HG02981 (cell line): ENCODE measurements around the gene KLHL29.

Source experiments
- ATAC-seq: cut with Tn5 transposase; IDR thresholded peaks from one replicate; pipeline ENCODE4 v1.9.1; 2021; ENCODE audit warnings: mild to moderate bottlenecking, moderate library complexity; ENCODE audit not compliant: unreplicated experiment

KLHL29 gene

GRCh38 chr2:23686405-23687029, 301.5 kb downstream of the KLHL29 start:
- no peak for ATAC-seq

GRCh38 chr2:23687214-23687613, 302.2 kb downstream of the KLHL29 start:
- ATAC-seq, result no peak

GRCh38 chr2:23687713-23688112, 302.7 kb downstream of the KLHL29 start:
- no peak for ATAC-seq

- ATAC-seq, result no peak
Measured at GRCh38 chr2:23688486-23689130, 303.6 kb downstream of the KLHL29 start.

- no peak for ATAC-seq
Measured at GRCh38 chr2:23689131-23689700, 304.2 kb downstream of the KLHL29 start.

GRCh38 chr2:23689891-23690290, 304.9 kb downstream of the KLHL29 start:
- ATAC-seq, result no peak

- no peak for ATAC-seq
Measured at GRCh38 chr2:23690421-23691105, 305.6 kb downstream of the KLHL29 start.

- ATAC-seq, result no peak
Measured at GRCh38 chr2:23691106-23691470, 306.1 kb downstream of the KLHL29 start.

GRCh38 chr2:23691565-23691964, 306.6 kb downstream of the KLHL29 start:
- no peak for ATAC-seq

GRCh38 chr2:23692263-23692662, 307.3 kb downstream of the KLHL29 start:
- ATAC-seq, result no peak

GRCh38 chr2:23692851-23693605, 308.0 kb downstream of the KLHL29 start:
- ATAC-seq, result no peak

- no peak for ATAC-seq
Measured at GRCh38 chr2:23693606-23693951, 308.6 kb downstream of the KLHL29 start.

GRCh38 chr2:23694058-23695045, 309.4 kb downstream of the KLHL29 start:
- no peak for ATAC-seq

GRCh38 chr2:23695214-23695889, 310.4 kb downstream of the KLHL29 start:
- ATAC-seq, result no peak

- ATAC-seq, result no peak
Measured at GRCh38 chr2:23695890-23696751, 311.1 kb downstream of the KLHL29 start.

GRCh38 chr2:23696752-23697045, 311.7 kb downstream of the KLHL29 start:
- no peak for ATAC-seq

GRCh38 chr2:23697256-23698075, 312.5 kb downstream of the KLHL29 start:
- ATAC-seq, result no peak

- ATAC-seq, result no peak
Measured at GRCh38 chr2:23698116-23698693, 313.2 kb downstream of the KLHL29 start.
